HFFc6 (cell line): ENCODE measurements around the gene HBEGF. TPM values are rescaled to one million over a fixed set of nuclear protein-coding genes. Genes with fewer than 3 reads are reported as not detected.

Source experiments
- DNase-seq: peaks from one replicate; pipeline ENCODE4 v3.0.0-alpha.2; 2018
- H3K27ac Mint-ChIP-seq: 2 replicates; pipeline ENCODE4 v1.8.0; 2020; ENCODE audit warnings: mild to moderate bottlenecking, mixed read lengths
- H3K27me3 Mint-ChIP-seq: 2 replicates; pipeline ENCODE4 v1.8.0; 2021; ENCODE audit warnings: mild to moderate bottlenecking, moderate library complexity, mixed read lengths; ENCODE audit not compliant: insufficient read depth
- H3K36me3 Mint-ChIP-seq: 2 replicates; pipeline ENCODE4 v1.8.0; 2021; ENCODE audit warnings: low read depth, mixed read lengths
- H3K4me1 Mint-ChIP-seq: 2 replicates; pipeline ENCODE4 v1.8.0; 2020; ENCODE audit warnings: low read depth, mixed read lengths
- H3K4me3 Mint-ChIP-seq: 2 replicates; pipeline ENCODE4 v1.8.0; 2020; ENCODE audit warnings: mild to moderate bottlenecking, moderate library complexity, mixed read lengths
- H3K9me3 Mint-ChIP-seq: 2 replicates; pipeline ENCODE4 v1.8.0; 2020; ENCODE audit warnings: mild to moderate bottlenecking, mixed read lengths
- total RNA-seq, 6 experiments: library from RNA; stranded (reverse); fragmentation: NEBNext Ultra II Directional; extraction: Animal tissue kit (Norgen Biotek cat#: 25700); gene quantifications; 2 replicates in 1 of 6; 3 replicates in 5 of 6; pipeline ENCODE4 v1.2.3, GENCODE V29; 2021
- TF ChIP-seq, protein P1 (sequence below): fragments of 200-600 bp; sonication (generic); IDR thresholded peaks from 2 replicates; pipeline ENCODE4 v1.5.0; 2021; ENCODE audit warnings: antibody characterized with exemption, mild to moderate bottlenecking

HBEGF gene
- total RNA-seq, 6 experiments from 2014 or later, result 5.6 to 10.2 (median 6.9) TPM

DNA sequence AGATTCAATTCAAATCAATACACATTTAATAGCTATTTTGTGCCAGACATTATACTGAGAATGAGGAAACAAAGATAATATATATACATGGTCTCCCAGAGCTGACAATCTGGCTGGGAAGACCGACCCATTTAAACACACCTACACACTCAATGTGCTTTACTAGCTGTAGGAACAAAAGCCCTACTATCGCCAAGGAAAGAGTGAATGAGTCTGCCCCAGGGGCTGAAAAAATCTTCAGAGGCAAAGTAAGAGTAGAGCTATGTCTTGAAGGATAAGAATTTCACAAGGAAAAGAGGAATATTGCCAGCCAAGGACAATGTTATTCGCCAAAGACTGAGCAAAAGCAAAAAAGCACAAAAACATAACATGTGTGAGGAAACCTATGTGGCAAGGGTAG, 50.1 kb downstream of the HBEGF start:
- TF ChIP-seq, protein P1, sequence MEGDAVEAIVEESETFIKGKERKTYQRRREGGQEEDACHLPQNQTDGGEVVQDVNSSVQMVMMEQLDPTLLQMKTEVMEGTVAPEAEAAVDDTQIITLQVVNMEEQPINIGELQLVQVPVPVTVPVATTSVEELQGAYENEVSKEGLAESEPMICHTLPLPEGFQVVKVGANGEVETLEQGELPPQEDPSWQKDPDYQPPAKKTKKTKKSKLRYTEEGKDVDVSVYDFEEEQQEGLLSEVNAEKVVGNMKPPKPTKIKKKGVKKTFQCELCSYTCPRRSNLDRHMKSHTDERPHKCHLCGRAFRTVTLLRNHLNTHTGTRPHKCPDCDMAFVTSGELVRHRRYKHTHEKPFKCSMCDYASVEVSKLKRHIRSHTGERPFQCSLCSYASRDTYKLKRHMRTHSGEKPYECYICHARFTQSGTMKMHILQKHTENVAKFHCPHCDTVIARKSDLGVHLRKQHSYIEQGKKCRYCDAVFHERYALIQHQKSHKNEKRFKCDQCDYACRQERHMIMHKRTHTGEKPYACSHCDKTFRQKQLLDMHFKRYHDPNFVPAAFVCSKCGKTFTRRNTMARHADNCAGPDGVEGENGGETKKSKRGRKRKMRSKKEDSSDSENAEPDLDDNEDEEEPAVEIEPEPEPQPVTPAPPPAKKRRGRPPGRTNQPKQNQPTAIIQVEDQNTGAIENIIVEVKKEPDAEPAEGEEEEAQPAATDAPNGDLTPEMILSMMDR, result no peak
- no peak overlapping the region for H3K4me3 Mint-ChIP-seq
- DNase-seq, result no peak
- H3K36me3 Mint-ChIP-seq, result peaks cover 14% of the 10 kb centered on the region
- no peaks in the 10 kb centered on the region for H3K9me3 Mint-ChIP-seq
- H3K4me1 Mint-ChIP-seq, result peaks cover 92% of the 10 kb centered on the region
- H3K27ac Mint-ChIP-seq, result no peak overlapping the region
- H3K27me3 Mint-ChIP-seq, result no peaks in the 10 kb centered on the region

DNA sequence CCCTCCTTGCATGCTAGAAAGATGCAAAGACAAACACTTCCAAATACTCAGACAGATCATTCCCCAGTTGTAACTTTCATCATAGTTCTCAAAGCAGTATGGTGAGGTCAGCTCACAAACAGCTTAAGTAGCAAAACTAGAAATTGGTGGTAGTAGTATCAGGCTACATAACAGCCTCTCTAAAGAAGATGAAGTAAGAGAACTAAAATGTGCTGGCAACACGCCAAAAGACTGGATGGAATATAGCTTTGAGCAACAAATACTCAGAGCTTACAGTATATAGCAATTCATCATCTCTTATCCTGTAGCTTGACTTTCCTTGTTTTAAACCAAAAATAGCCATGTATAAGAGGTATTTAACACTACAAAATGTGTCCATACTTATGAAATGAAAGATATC, 51.0 kb downstream of the HBEGF start:
- Mint-ChIP-seq H3K36me3 (peaks cover 21% of the 10 kb centered on the region), H3K4me1 (peaks cover 89% of the 10 kb centered on the region), H3K4me3 (peak overlapping the region; percentile 34; the same call in 1 of the 2 replicates), H3K27me3 (no peaks in the 10 kb centered on the region; the same call in 1 of the 2 replicates), H3K27ac (peak overlapping the region; percentile 60), H3K9me3 (no peaks in the 10 kb centered on the region)
- TF ChIP-seq, protein P1, result no peak
- peak; percentile 94 for DNase-seq

DNA sequence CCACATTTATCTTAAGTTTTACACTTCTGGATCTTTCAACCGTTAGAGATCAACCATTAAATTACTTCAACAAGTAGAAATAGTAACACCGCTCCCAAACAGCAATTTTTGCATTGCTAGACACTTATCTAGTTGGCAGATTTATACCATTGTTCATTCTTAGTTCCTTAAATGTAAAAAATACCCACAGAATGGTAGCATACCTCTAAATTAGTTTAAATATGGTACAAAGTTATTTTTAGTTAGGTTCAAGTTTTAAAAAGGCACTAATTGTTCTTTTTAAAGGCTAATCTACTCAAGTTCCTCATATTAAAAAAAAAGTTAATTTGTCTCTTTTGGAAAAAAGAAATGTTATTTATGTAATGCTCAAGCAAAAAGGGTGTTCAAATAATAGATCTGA, 51.6 kb downstream of the HBEGF start:
- Mint-ChIP-seq H3K4me3 (no peak overlapping the region), H3K36me3 (peaks cover 19% of the 10 kb centered on the region), H3K9me3 (no peaks in the 10 kb centered on the region), H3K27ac (peak overlapping the region; percentile 58; the same call in 1 of the 2 replicates), H3K27me3 (no peaks in the 10 kb centered on the region; the same call in 1 of the 2 replicates), H3K4me1 (peaks cover 89% of the 10 kb centered on the region)
- TF ChIP-seq, protein P1, result no peak
- DNase-seq, result no peak

DNA sequence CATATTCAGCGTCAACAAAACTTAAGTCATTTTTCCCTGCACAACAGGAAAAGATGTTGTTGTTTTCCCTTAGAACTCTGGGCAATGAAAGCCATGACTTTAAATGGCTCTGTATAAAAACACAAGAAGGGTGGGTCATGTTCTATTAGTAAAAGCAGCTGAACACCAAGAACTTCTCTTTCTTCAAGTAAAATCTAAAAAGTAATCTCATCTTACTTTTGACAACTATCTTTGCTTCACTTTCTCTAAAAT, 52.6 kb downstream of the HBEGF start:
- no peak for DNase-seq
- H3K27ac Mint-ChIP-seq, result no peak overlapping the region
- H3K4me1 Mint-ChIP-seq, result peaks cover 89% of the 10 kb centered on the region
- no peaks in the 10 kb centered on the region; the same call in 1 of the 2 replicates for H3K27me3 Mint-ChIP-seq
- H3K9me3 Mint-ChIP-seq, result no peaks in the 10 kb centered on the region
- no peak overlapping the region for H3K4me3 Mint-ChIP-seq
- TF ChIP-seq, protein P1, result no peak
- peaks cover 15% of the 10 kb centered on the region for H3K36me3 Mint-ChIP-seq

DNA sequence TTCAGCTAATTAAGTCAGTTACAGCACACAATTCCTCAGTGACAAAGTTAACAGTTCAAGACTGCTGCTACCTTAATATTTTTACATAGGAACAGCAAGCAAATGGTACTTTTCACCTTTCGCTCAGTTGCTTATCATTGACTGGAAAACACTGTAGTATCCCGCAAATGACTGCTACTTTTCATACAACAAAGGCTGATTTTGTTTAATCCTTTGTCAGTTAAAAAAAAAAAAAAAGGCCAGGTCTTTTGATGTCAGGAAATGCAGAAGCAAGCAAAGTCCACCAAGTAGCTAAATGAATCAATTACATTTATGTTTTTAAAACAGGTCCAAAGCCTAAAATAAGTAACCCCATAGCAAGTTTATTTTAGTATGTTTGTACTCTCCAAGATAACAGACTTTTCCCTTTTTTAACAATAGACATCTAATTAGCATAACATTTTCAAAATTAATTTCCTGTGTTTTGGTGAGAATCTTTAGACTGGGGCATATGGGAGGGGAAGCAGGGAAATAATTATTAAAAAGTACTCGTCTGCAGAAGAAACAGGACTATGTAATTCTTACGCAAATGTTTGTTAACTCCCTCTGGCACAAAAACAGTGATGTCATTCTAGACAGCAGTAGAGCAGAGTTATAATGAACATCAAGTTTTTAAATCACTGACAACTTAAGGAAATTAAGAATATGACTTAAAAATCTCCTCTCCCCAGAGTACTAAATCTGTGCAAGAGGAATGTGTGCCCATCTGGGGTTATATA, 53.1 kb downstream of the HBEGF start:
- H3K4me1 Mint-ChIP-seq, result peaks cover 86% of the 10 kb centered on the region
- H3K4me3 Mint-ChIP-seq, result no peak overlapping the region; the same call in 1 of the 2 replicates
- no peaks in the 10 kb centered on the region for H3K9me3 Mint-ChIP-seq
- 0 out of 2 replicates have a peak overlapping the region, but pooled peaks have one; percentile 1 for H3K27ac Mint-ChIP-seq
- DNase-seq, result no peak
- TF ChIP-seq, protein P1, result no peak
- peaks cover 15% of the 10 kb centered on the region for H3K36me3 Mint-ChIP-seq
- H3K27me3 Mint-ChIP-seq, result no peaks in the 10 kb centered on the region; the same call in 1 of the 2 replicates
